Psoas muscle (tissue), 8 donors: ENCODE data around the gene SHF. TPM values are rescaled to one million over a fixed set of nuclear protein-coding genes. Genes with fewer than 3 reads are reported as not detected.

Experiments
- ATAC-seq, 4 donors: fragments of 200-7000 bp; cut with Tn5 transposase; one replicate each; pipeline ENCODE4 v1.9.1; 2020; ENCODE audit warnings: moderate library complexity in 3 of 4, mild to moderate bottlenecking in 2 of 4
- DNase-seq, 2 donors: peaks; one replicate each; pipeline ENCODE4 v3.0.0-alpha.2; 2020
- H3K27ac ChIP-seq: fragments of 200-600 bp; one replicate; pipeline ENCODE4 v1.8.0; 2022
- H3K27me3 ChIP-seq, 3 donors: fragments of 200-600 bp in 1 of 3; one replicate each; pipeline versions ENCODE4 v1.6.1 to v1.8.0; 2013 to 2022; ENCODE audit warnings: low read length in 2 of 3, mild to moderate bottlenecking in 2 of 3, moderate library complexity in 1 of 3; ENCODE audit not compliant: insufficient read depth in 3 of 3
- H3K36me3 ChIP-seq, 2 donors: fragments of 200-600 bp in 1 of 2; one replicate each; pipeline versions ENCODE4 v1.6.1 to v1.8.0; 2013 to 2022; ENCODE audit warnings: low read depth in 1 of 2, mild to moderate bottlenecking in 1 of 2, moderate library complexity in 1 of 2; ENCODE audit not compliant: insufficient read depth in 1 of 2
- H3K4me1 ChIP-seq: fragments of 200-600 bp; one replicate; pipeline ENCODE4 v1.8.0; 2022
- H3K4me3 ChIP-seq: fragments of 200-600 bp; one replicate; pipeline ENCODE4 v1.8.0; 2022; ENCODE audit warnings: mild to moderate bottlenecking
- H3K9me3 ChIP-seq: fragments of 200-600 bp; one replicate; pipeline ENCODE4 v1.8.0; 2022
- WGBS, 3 donors: extraction: QIAGEN DNeasy Blood & Tissue Kit; methylation state at CpG; one replicate each; pipeline versions ENCODE4 v1.1.6 to v1.1.7; 2013; 5-methylcytosine and 5-hydroxymethylcytosine counted together
- intact Hi-C, 2 donors: fragments of 100-400 bp; cut with DNase I; formaldehyde crosslinking; loops; one replicate each; pipeline versions ENCODE4 v1.11.0 to v1.14.2; 2022
- polyA plus RNA-seq, 3 donors: library from polyadenylated mRNA; stranded (reverse); fragments of 200-250 nt; gene quantifications; one replicate each; pipeline ENCODE4 v1.2.3, GENCODE V29; 2013
- total RNA-seq, 4 donors: library from RNA; stranded (reverse); fragmentation: NEBNext Ultra II Directional in 2 of 4; extraction: Animal tissue kit (Norgen Biotek cat#: 25700) in 2 of 4; gene quantifications; one replicate each; pipeline versions ENCODE4 v1.2.1 to v1.2.4, GENCODE V29; 2021 to 2023
- TF ChIP-seq, protein P1 (sequence below): fragments of 200-600 bp; IDR thresholded peaks from one replicate; pipeline ENCODE4 v1.8.0; 2022; ENCODE audit warnings: antibody characterized with exemption
- donor health status: healthy with polysubstance abuse.
- donor health status: DM: no; HTN: no; CAD: no; lungs with moderate emphysema.
- donor health status: Bipolar disorder and iron deficiency.
- donor health status: healthy.
- donor health status: DM: yes; HTN: yes; CAD: no.
- donor health status: DM: no; HTN: no; CAD: no.
- donor health status: DM: no; HTN: no; CAD: no.
- donor health status: DM: yes; HTN: yes; CAD: no.

Gene SHF
- total and polyA plus RNA-seq, 7 donors = 0.73 to 4.0 (median 1.7) TPM

DNA sequence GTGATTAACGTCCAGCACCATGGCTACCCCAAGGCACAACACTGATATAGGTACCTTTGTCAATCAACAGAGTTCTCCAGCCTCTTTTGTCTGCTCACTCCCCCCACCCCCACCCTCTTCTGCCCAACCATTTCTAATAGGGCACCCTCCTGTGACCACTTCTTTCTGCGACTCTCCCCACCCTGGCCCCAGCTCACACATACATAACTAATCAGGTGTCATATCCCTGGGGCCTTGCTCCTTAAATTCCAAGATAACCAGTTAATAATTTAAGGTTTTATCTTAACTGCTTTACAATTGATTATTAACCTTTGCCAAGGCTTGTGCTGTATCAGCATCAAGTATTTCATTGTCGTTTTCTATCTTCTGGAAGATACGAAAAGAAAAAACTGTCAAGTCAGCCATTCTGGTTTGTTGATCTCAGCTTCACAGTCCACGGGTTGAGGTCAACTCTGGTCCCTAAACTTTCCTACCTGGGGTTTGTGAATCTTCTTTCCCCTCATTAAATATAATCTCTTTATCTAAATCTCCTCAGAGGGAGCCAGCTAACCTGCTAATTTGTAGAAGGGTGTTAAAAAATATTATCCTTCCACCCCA, 37.0 kb upstream of the SHF start:
- H3K9me3 ChIP-seq = no peaks in the 10 kb centered on the region
- H3K4me1 ChIP-seq = no peaks in the 10 kb centered on the region
- H3K27ac ChIP-seq = no peak overlapping the region
- H3K27me3 ChIP-seq = no peaks in the 10 kb centered on the region
- ATAC-seq (no peak), DNase-seq (no peak)
- WGBS, 3 donors = 61 to 70% (median 67%) methylated on average over 5 of the region's 5 CpGs
- TF ChIP-seq, protein P1, sequence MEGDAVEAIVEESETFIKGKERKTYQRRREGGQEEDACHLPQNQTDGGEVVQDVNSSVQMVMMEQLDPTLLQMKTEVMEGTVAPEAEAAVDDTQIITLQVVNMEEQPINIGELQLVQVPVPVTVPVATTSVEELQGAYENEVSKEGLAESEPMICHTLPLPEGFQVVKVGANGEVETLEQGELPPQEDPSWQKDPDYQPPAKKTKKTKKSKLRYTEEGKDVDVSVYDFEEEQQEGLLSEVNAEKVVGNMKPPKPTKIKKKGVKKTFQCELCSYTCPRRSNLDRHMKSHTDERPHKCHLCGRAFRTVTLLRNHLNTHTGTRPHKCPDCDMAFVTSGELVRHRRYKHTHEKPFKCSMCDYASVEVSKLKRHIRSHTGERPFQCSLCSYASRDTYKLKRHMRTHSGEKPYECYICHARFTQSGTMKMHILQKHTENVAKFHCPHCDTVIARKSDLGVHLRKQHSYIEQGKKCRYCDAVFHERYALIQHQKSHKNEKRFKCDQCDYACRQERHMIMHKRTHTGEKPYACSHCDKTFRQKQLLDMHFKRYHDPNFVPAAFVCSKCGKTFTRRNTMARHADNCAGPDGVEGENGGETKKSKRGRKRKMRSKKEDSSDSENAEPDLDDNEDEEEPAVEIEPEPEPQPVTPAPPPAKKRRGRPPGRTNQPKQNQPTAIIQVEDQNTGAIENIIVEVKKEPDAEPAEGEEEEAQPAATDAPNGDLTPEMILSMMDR = no peak
- H3K36me3 ChIP-seq = no peaks in the 10 kb centered on the region
- intact Hi-C loops = no loop called here
- no peak overlapping the region for H3K4me3 ChIP-seq

DNA sequence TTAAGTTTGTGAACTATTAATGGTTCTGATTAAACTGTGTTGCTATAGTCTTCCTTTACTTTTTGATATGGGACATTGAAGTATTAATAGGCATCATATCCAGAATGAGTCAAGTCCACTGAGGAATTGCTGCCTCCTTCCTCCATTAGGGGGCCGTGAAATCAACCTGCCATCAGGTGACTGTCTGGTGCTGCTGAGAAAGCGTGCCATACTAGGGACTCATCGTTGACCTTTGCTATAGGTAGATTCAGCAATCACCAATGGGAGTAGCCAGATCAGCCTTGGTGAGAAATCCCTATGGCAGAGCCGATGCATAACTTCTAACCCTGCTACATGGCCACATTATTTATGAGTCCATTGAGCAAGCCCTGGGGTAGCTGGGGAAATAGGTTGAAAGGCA, 34.2 kb upstream of the SHF start:
- 76 to 80% (median 77%) methylated on average over 4 of the region's 4 CpGs for WGBS, 3 donors
- DNase-seq = no peak
- Histone ChIP-seq H3K4me1 (no peaks in the 10 kb centered on the region), H3K9me3 (no peaks in the 10 kb centered on the region), H3K27ac (no peak overlapping the region), H3K36me3 (no peaks in the 10 kb centered on the region), H3K27me3 (no peaks in the 10 kb centered on the region), H3K4me3 (no peak overlapping the region)
- TF ChIP-seq, protein P1 = no peak
- ATAC-seq = no peak
- intact Hi-C loops = no loop called here

DNA sequence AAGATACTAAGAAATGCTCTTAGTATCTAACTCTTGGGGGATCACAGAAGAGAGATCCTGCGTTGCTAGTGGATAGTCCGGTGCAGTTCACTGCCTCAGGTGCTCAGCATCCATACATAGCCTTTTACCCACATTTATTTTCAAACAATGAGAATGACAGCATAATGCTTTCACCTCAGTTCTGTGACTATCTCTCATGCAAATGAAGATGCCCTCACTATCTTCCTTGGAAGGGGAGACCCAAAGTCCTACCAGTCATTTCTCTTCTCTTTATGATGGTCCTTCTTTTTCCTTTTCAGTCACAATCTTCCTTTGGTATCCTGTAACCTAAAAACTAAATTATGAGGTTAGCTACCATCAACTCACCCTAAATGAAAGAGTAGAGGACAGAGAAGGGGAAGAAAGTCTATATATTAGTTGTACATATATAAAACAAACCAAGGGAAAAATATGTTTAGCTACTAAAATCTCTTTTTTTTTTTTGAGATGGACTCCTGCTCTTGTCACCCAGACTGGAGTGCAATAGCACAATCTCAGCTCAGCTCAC, 33.4 kb upstream of the SHF start:
- Histone ChIP-seq H3K9me3 (no peaks in the 10 kb centered on the region), H3K27ac (no peak overlapping the region), H3K4me1 (no peaks in the 10 kb centered on the region), H3K27me3 (no peaks in the 10 kb centered on the region), H3K36me3 (no peaks in the 10 kb centered on the region), H3K4me3 (no peak overlapping the region)
- intact Hi-C loops = no loop called here
- no peak for DNase-seq
- WGBS, 3 donors = 87 to 95% (median 91%) methylated on average over 2 of the region's 2 CpGs
- TF ChIP-seq, protein P1 = no peak
- no peak for ATAC-seq

DNA sequence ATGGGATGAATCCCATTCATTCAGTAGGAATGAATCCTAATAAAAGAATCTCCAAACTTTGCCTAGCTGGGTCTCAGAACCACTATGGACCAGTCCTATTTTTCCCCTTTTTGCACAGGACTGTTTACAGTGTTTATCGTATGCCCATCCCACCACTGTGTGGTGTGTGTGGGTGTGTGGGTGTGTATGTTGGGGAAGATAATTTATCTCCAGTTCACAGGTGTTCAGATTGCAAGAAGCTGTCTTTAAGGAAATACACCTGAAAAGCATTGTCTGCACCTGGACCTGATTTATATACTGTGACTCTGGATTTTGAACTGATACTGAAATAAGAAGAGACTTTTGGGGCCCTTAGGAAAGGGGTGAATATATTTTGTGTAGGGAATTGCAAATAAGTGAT, 24.7 kb upstream of the SHF start:
- no peak for DNase-seq
- no peak overlapping the region for H3K4me3 ChIP-seq

More for the DNA sequence above, 24.7 kb upstream of the SHF start:
- ATAC-seq = no peak
- H3K27me3 ChIP-seq = no peaks in the 10 kb centered on the region
- no peaks in the 10 kb centered on the region for H3K4me1 ChIP-seq
- 74 to 85% (median 77%) methylated on average over 1 of the region's 1 CpG for WGBS, 3 donors
- no peak overlapping the region for H3K27ac ChIP-seq
- no peaks in the 10 kb centered on the region for H3K9me3 ChIP-seq
- TF ChIP-seq, protein P1 = no peak
- no peaks in the 10 kb centered on the region for H3K36me3 ChIP-seq
- intact Hi-C loops = no loop called here
